Endothelial cell of umbilical vein (primary cell): ENCODE results near the gene SPON1. TPM values are rescaled to one million over a fixed set of nuclear protein-coding genes. Genes with fewer than 3 reads are reported as not detected.

ENCODE experiments used
- BruUV-seq: library from RNA; stranded (reverse); fragments of 400-500 nt; replicated peaks from 2 replicates; lab custom pipeline; 2021; lab: Mats Ljungman, UMichigan
- CTCF ChIA-PET: fragments of 300-600, 350-600 bp; sonication (Branson Sonifier 250); formaldehyde crosslinking; loops from one replicate; lab custom pipeline; 2021; ENCODE audit warnings: antibody characterized with exemption, inconsistent platforms; lab: Charles Lee
- POLR2A ChIA-PET: fragments of 300-600, 350-600 bp; sonication (Branson Sonifier 250); formaldehyde crosslinking; loops from one replicate; lab custom pipeline; 2021; ENCODE audit warnings: antibody characterized with exemption, inconsistent platforms; lab: Charles Lee
- DNase-seq: peaks from one replicate; pipeline ENCODE4 v3.0.0-alpha.2; 2011; ENCODE audit warnings: low read depth, low spot score
- FAIRE-seq: peaks from 2 replicates; lab custom pipeline; 2011; peaks lifted over from hg19 to GRCh38; lab: Jason Lieb, UNC
- H2AFZ ChIP-seq: 2 replicates; pipeline ENCODE4 v1.6.0; 2012; ENCODE audit warnings: low read depth, low read length, control low read depth, inconsistent platforms
- H3K27ac ChIP-seq: 2 replicates; pipeline ENCODE4 v1.5.1; 2011; ENCODE audit warnings: low read depth, mild to moderate bottlenecking, control low read depth, low read length, moderate library complexity; ENCODE audit not compliant: insufficient read depth
- H3K27me3 ChIP-seq, 2 experiments: 2 replicates each; pipeline versions ENCODE4 v1.6.0 to v1.6.1; 2011; ENCODE audit warnings: low read length in 2 of 2, mixed read lengths in 1 of 2; ENCODE audit not compliant: control insufficient read depth in 2 of 2, insufficient read depth in 2 of 2
- H3K36me3 ChIP-seq, 2 experiments: 2 replicates in 1 of 2; 3 replicates in 1 of 2; pipeline ENCODE4 v1.5.1; 2011; ENCODE audit warnings: low read length in 2 of 2, mild to moderate bottlenecking in 1 of 2, moderate library complexity in 1 of 2; ENCODE audit not compliant: control insufficient read depth in 2 of 2, insufficient read depth in 2 of 2; ENCODE audit errors: extremely low read depth in 1 of 2
- H3K4me1 ChIP-seq: 3 replicates; pipeline ENCODE4 v1.5.1; 2011; ENCODE audit warnings: mild to moderate bottlenecking, low read length; ENCODE audit not compliant: control insufficient read depth, insufficient read depth; ENCODE audit errors: extremely low read depth
- H3K4me2 ChIP-seq: 2 replicates; pipeline ENCODE4 v1.6.1; 2011; ENCODE audit warnings: low read length, control low read depth, mixed read lengths; ENCODE audit not compliant: insufficient read depth
- H3K4me3 ChIP-seq, 3 experiments: fragments of 200-600 bp in 1 of 3; sonication (generic), shearing (Covaris generic) in 1 of 3; replicated peaks in 1 of 3; 2 replicates each; pipeline ENCODE4 v1.5.1; 2011 to 2016; ENCODE audit warnings: control low read depth in 3 of 3, low read length in 3 of 3, mild to moderate bottlenecking in 2 of 3, inconsistent platforms in 1 of 3, low read depth in 1 of 3, moderate library complexity in 1 of 3; ENCODE audit not compliant: insufficient read depth in 1 of 3
- H3K79me2 ChIP-seq: 2 replicates; pipeline ENCODE4 v1.6.0; 2012; ENCODE audit warnings: low read length, inconsistent platforms; ENCODE audit not compliant: control insufficient read depth, insufficient read depth
- H3K9ac ChIP-seq: replicated peaks from 2 replicates; pipeline ENCODE3; 2011; ENCODE audit warnings: low read length, control low read depth; ENCODE audit not compliant: insufficient read depth; ENCODE audit errors: extremely low read depth
- H3K9me1 ChIP-seq: replicated peaks from 3 replicates; pipeline ENCODE4 v1.6.0; 2011; ENCODE audit warnings: mild to moderate bottlenecking, low read length; ENCODE audit not compliant: control insufficient read depth, insufficient read depth; ENCODE audit errors: extremely low read depth
- H3K9me3 ChIP-seq: replicated peaks from 2 replicates; pipeline ENCODE4 v1.5.1; 2012; ENCODE audit warnings: low read length, inconsistent platforms; ENCODE audit not compliant: control insufficient read depth, insufficient read depth
- H4K20me1 ChIP-seq: replicated peaks from 2 replicates; pipeline ENCODE3; 2011; ENCODE audit warnings: mild to moderate bottlenecking, low read length; ENCODE audit not compliant: control insufficient read depth, insufficient read depth; ENCODE audit errors: extremely low read depth
- EZH2 ChIP-seq: IDR thresholded peaks from 2 replicates; pipeline ENCODE4 v1.6.1; 2012; ENCODE audit warnings: borderline replicate concordance, low read depth, mild to moderate bottlenecking, moderate library complexity, low read length, inconsistent platforms; ENCODE audit not compliant: severe bottlenecking
- FOS ChIP-seq: IDR thresholded peaks from 2 replicates; pipeline ENCODE4 v1.6.1; 2011; ENCODE audit warnings: mild to moderate bottlenecking, low read length, moderate library complexity, borderline replicate concordance; ENCODE audit not compliant: insufficient read depth
- GATA2 ChIP-seq: IDR thresholded peaks from 2 replicates; pipeline ENCODE4 v1.7.0; 2011; ENCODE audit warnings: low read depth, mild to moderate bottlenecking, moderate library complexity, mixed read lengths, low read length; ENCODE audit not compliant: insufficient read length, insufficient read depth
- JUN ChIP-seq: IDR thresholded peaks from 2 replicates; pipeline ENCODE4 v1.6.1; 2011; ENCODE audit warnings: borderline replicate concordance, low read depth; ENCODE audit not compliant: insufficient read length, insufficient read depth
- MYC ChIP-seq: IDR thresholded peaks from one replicate; pipeline ENCODE4 v1.6.1; 2011; ENCODE audit warnings: mild to moderate bottlenecking, low read depth, low read length
- POLR2A ChIP-seq: IDR thresholded peaks from 2 replicates; pipeline ENCODE4 v1.6.1; 2012; ENCODE audit warnings: low read depth, mild to moderate bottlenecking, control low read depth, low read length
- POLR2AphosphoS5 ChIP-seq: IDR thresholded peaks from 2 replicates; pipeline ENCODE4 v1.6.1; 2012; ENCODE audit warnings: low read depth, mild to moderate bottlenecking, control low read depth, low read length, moderate library complexity; ENCODE audit not compliant: insufficient read depth
- dilution Hi-C: fragments of 300-500 bp; cut with MboI; formaldehyde crosslinking; loops from one replicate; pipeline ENCODE4 v1.15.0; 2019; ENCODE audit warnings: low sequenced_read_pairs; ENCODE audit not compliant: extremely low pct_ligation_motif_present
- intact Hi-C: fragments of 100-400 bp; cut with micrococcal nuclease; formaldehyde crosslinking; loops from one replicate; pipeline ENCODE4 v1.10.0; 2022
- polyA plus RNA-seq, 4 experiments: library from polyadenylated mRNA; depleted of rRNA in 3 of 4; stranded (reverse) in 3 of 4; unstranded in 1 of 4; fragments of >200 nt; gene quantifications; 2 replicates each; pipeline versions ENCODE4 v1.2.1 to v1.2.3, GENCODE V29; 2011 to 2012; ENCODE audit warnings: missing spikeins in 1 of 4
- total RNA-seq: library from RNA; stranded (reverse); gene quantifications from 2 replicates; pipeline ENCODE4 v1.2.3, GENCODE V29; 2021
- TF ChIP-seq, protein P1 (sequence below), 2 donors: IDR thresholded peaks; 1 replicate in 1 of 2; 2 replicates in 1 of 2; pipeline ENCODE4 v1.5.1; 2011; ENCODE audit warnings: low read length in 2 of 2, mild to moderate bottlenecking in 2 of 2, moderate library complexity in 2 of 2, control low read depth in 1 of 2, inconsistent platforms in 1 of 2, low read depth in 1 of 2; ENCODE audit not compliant: insufficient read depth in 1 of 2; ENCODE audit errors: extremely low read depth in 1 of 2
- TF ChIP-seq, protein P2 (sequence below): IDR thresholded peaks from 2 replicates; pipeline ENCODE4 v1.6.1; 2011; ENCODE audit not compliant: insufficient read depth, insufficient read length

Gene SPON1
- total and polyA plus RNA-seq, 2 donors (not counting 3 experiments of a cell fraction or from before 2014, with no cell fraction given) = 0.31 TPM; not detected in 1

DNA sequence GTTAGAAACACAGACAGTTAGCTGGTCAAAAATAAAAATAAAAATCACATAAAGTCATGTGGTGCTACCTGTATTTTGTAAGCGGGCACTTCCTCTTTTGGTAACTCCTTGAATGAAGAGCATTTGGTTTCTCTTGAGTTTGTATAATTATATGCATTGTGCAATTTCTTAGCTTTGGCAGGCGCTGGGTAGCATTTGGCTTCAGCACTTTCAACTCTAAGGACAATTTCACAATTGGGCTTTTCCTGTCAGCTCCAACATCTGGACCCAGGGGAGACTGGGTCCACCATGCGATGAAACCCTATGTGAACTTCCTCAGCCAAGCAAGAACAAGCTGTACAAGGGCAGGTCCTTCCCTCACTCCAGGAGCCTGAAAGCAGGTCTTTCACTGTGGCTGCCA is 227.4 kb downstream of the SPON1 start:
- FAIRE-seq = no peak
- H3K9me1 ChIP-seq = no peaks in the 10 kb centered on the region
- no peak overlapping the region for H3K4me2 ChIP-seq

More for the DNA sequence above, 227.4 kb downstream of the SPON1 start:
- no peak for TF ChIP-seq FOS
- TF ChIP-seq POLR2AphosphoS5 = no peak
- TF ChIP-seq, protein P1, sequence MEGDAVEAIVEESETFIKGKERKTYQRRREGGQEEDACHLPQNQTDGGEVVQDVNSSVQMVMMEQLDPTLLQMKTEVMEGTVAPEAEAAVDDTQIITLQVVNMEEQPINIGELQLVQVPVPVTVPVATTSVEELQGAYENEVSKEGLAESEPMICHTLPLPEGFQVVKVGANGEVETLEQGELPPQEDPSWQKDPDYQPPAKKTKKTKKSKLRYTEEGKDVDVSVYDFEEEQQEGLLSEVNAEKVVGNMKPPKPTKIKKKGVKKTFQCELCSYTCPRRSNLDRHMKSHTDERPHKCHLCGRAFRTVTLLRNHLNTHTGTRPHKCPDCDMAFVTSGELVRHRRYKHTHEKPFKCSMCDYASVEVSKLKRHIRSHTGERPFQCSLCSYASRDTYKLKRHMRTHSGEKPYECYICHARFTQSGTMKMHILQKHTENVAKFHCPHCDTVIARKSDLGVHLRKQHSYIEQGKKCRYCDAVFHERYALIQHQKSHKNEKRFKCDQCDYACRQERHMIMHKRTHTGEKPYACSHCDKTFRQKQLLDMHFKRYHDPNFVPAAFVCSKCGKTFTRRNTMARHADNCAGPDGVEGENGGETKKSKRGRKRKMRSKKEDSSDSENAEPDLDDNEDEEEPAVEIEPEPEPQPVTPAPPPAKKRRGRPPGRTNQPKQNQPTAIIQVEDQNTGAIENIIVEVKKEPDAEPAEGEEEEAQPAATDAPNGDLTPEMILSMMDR (IDR thresholded peaks at IDR 0.05; ENCODE audit: extremely low read depth in 1 of 2, insufficient read depth in 1 of 2, low read depth in 1 of 2, low read length in 2 of 2) = no peak
- no peak for TF ChIP-seq MYC
- TF ChIP-seq, protein P2, sequence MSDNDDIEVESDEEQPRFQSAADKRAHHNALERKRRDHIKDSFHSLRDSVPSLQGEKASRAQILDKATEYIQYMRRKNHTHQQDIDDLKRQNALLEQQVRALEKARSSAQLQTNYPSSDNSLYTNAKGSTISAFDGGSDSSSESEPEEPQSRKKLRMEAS = no peak
- no peak for TF ChIP-seq POLR2A
- no peak for TF ChIP-seq EZH2
- TF ChIP-seq GATA2 = no peak
- TF ChIP-seq JUN = no peak
- DNase-seq = no peak
- dilution Hi-C loops = no loop called here
- intact Hi-C loops = no loop called here
- no peaks in the 10 kb centered on the region for H3K79me2 ChIP-seq
- BruUV-seq = no TSS peak
- ChIA-PET CTCF (no interaction called here), POLR2A (no interaction called here)
- no peak overlapping the region for H2AFZ ChIP-seq
- H3K4me1 ChIP-seq = no peaks in the 10 kb centered on the region
- no peaks in the 10 kb centered on the region for H3K9me3 ChIP-seq
- no peaks in the 10 kb centered on the region for H4K20me1 ChIP-seq
- peaks cover 1 to 2% of the 10 kb centered on the region in 2 experiments for H3K27me3 ChIP-seq
- no peaks in the 10 kb centered on the region for H3K36me3 ChIP-seq
- H3K4me3 ChIP-seq = no peak overlapping the region
- no peak overlapping the region for H3K27ac ChIP-seq
- no peak overlapping the region for H3K9ac ChIP-seq
